Urinary bladder (tissue), 4 donors: ENCODE measurements around the gene OR6C2. TPM values are rescaled to one million over a fixed set of nuclear protein-coding genes. Genes with fewer than 3 reads are reported as not detected.
"Not testable (repeated sequence)": the region's sequence is repeated elsewhere in the genome, so short reads cannot be mapped to it uniquely, and the experiment has no call there.

ENCODE experiments used
- DNase-seq: peaks from one replicate; pipeline ENCODE4 v3.0.0-alpha.2; 2015; ENCODE audit errors: extremely low spot score
- H3K27ac ChIP-seq: one replicate; pipeline ENCODE4 v1.5.1; 2013; ENCODE audit warnings: low read depth, mild to moderate bottlenecking, moderate library complexity
- H3K36me3 ChIP-seq: one replicate; pipeline ENCODE4 v1.6.1; 2013; ENCODE audit warnings: mild to moderate bottlenecking, moderate library complexity; ENCODE audit not compliant: insufficient read depth
- H3K4me1 ChIP-seq: one replicate; pipeline ENCODE4 v1.6.1; 2013; ENCODE audit warnings: mild to moderate bottlenecking, moderate library complexity; ENCODE audit not compliant: insufficient read depth
- H3K4me3 ChIP-seq: one replicate; pipeline ENCODE4 v1.5.1; 2013; ENCODE audit warnings: low read depth, low read length
- WGBS: extraction: QIAGEN DNeasy Blood & Tissue Kit; methylation state at CpG from one replicate; pipeline ENCODE4 v1.1.7; 2013; 5-methylcytosine and 5-hydroxymethylcytosine counted together
- polyA plus RNA-seq: library from polyadenylated mRNA; stranded (reverse); fragments of 200-250 nt; gene quantifications from one replicate; pipeline ENCODE4 v1.2.3, GENCODE V29; 2013
- total RNA-seq: library from RNA; depleted of rRNA; stranded (reverse); fragments of >200 nt; gene quantifications from one replicate; pipeline ENCODE4 v1.2.3, GENCODE V29; 2014
- donor health status: healthy with polysubstance abuse.
- donor health status: healthy.

Gene OR6C2
- total and polyA plus RNA-seq, 2 donors: 0.42 TPM; not detected in 1

GRCh38 chr12:55441233-55441632 lies 2.6 kb upstream of the OR6C2 start:
- not testable (repeated sequence) for H3K36me3 ChIP-seq, H3K4me1 ChIP-seq, H3K4me3 ChIP-seq, H3K27ac ChIP-seq, DNase-seq
- 67% methylated on average over 5 of the region's 5 CpGs for WGBS

GRCh38 chr12:55445357-55445756 lies 1.5 kb downstream of the OR6C2 start:
- Histone ChIP-seq H3K4me3 (no peak overlapping the region), H3K36me3 (no peaks in the 10 kb centered on the region), H3K27ac (no peak overlapping the region), H3K4me1 (no peaks in the 10 kb centered on the region)
- DNase-seq: no peak
- 94% methylated on average over 1 of the region's 1 CpG for WGBS

- Histone ChIP-seq H3K36me3 (no peaks in the 10 kb centered on the region), H3K4me3 (no peak overlapping the region), H3K4me1 (no peaks in the 10 kb centered on the region), H3K27ac (no peak overlapping the region)
- no peak for DNase-seq
- 78% methylated on average over 5 of the region's 5 CpGs for WGBS
Measured at GRCh38 chr12:55446326-55446725, 2.5 kb downstream of the OR6C2 start.

- DNase-seq: no peak
- Histone ChIP-seq H3K4me1 (no peaks in the 10 kb centered on the region), H3K4me3 (no peak overlapping the region), H3K36me3 (no peaks in the 10 kb centered on the region), H3K27ac (no peak overlapping the region)
Measured at GRCh38 chr12:55448825-55449224, 4.9 kb downstream of the OR6C2 start.

- DNase-seq, H3K27ac ChIP-seq, H3K4me1 ChIP-seq, H3K36me3 ChIP-seq, H3K4me3 ChIP-seq: not testable (repeated sequence)
- WGBS: 88% methylated on average over 1 of the region's 1 CpG
Measured at GRCh38 chr12:55464926-55465325, 21.1 kb downstream of the OR6C2 start.

- WGBS: 21% methylated on average over 2 of the region's 2 CpGs
- no peak for DNase-seq
- Histone ChIP-seq H3K4me3 (no peak overlapping the region), H3K27ac (no peak overlapping the region), H3K36me3 (no peaks in the 10 kb centered on the region), H3K4me1 (no peaks in the 10 kb centered on the region)
Measured at GRCh38 chr12:55467836-55468235, 24.0 kb downstream of the OR6C2 start.

GRCh38 chr12:55469291-55469690 lies 25.4 kb downstream of the OR6C2 start:
- Histone ChIP-seq H3K4me3 (no peak overlapping the region), H3K4me1 (no peaks in the 10 kb centered on the region), H3K27ac (no peak overlapping the region), H3K36me3 (no peaks in the 10 kb centered on the region)
- no peak for DNase-seq
- 39% methylated on average over 2 of the region's 2 CpGs for WGBS

- 80% methylated on average over 3 of the region's 3 CpGs for WGBS
- no peak within 1 kb of the TSS for H3K27ac ChIP-seq
- no peak within 1 kb of the TSS for H3K4me3 ChIP-seq
- H3K4me1 ChIP-seq: no peaks in the 10 kb centered on the region
- no peak for DNase-seq
- H3K36me3 ChIP-seq: no peaks in the 10 kb centered on the region
Measured at GRCh38 chr12:55470088-55470829, 26.4 kb downstream of the OR6C2 start, which contains the start of gene OR6C70. Gene OR6C70, minus strand, starts transcription at chr12:55470138. Its CDS starts 0 bp downstream, at chr12:55470138.

GRCh38 chr12:55472264-55472663 lies 28.4 kb downstream of the OR6C2 start:
- no peak for DNase-seq
- Histone ChIP-seq H3K36me3 (no peaks in the 10 kb centered on the region), H3K27ac (no peak overlapping the region), H3K4me3 (no peak overlapping the region), H3K4me1 (no peaks in the 10 kb centered on the region)
- 71% methylated on average over 1 of the region's 1 CpG for WGBS

GRCh38 chr12:55479136-55479535 lies 35.3 kb downstream of the OR6C2 start:
- not testable (repeated sequence) for H3K4me1 ChIP-seq, H3K36me3 ChIP-seq, H3K27ac ChIP-seq, DNase-seq, H3K4me3 ChIP-seq
- WGBS: 91% methylated on average over 29 of the region's 29 CpGs

GRCh38 chr12:55484284-55484683 lies 40.4 kb downstream of the OR6C2 start:
- not testable (repeated sequence) for H3K36me3 ChIP-seq, DNase-seq, H3K27ac ChIP-seq, H3K4me1 ChIP-seq, H3K4me3 ChIP-seq
- 79% methylated on average over 11 of the region's 13 CpGs for WGBS

- no peak within 1 kb of the TSS for H3K4me3 ChIP-seq
- H3K36me3 ChIP-seq: no peaks in the 10 kb centered on the region
- no peak for DNase-seq
- H3K4me1 ChIP-seq: no peaks in the 10 kb centered on the region
- WGBS: 48% methylated on average over 2 of the region's 2 CpGs
- no peak within 1 kb of the TSS for H3K27ac ChIP-seq
Measured at GRCh38 chr12:55492078-55492477, 48.2 kb downstream of the OR6C2 start, which contains the start of gene OR6C68. Gene OR6C68, plus strand, starts transcription at chr12:55492378. Its CDS starts 0 bp downstream, at chr12:55492378.

- no peak overlapping the region for H3K27ac ChIP-seq
- H3K4me3 ChIP-seq: no peak overlapping the region
- no peak for DNase-seq
- WGBS: 62% methylated on average over 5 of the region's 5 CpGs
- H3K36me3 ChIP-seq: no peaks in the 10 kb centered on the region
- no peaks in the 10 kb centered on the region for H3K4me1 ChIP-seq
Measured at GRCh38 chr12:55495490-55495889, 51.6 kb downstream of the OR6C2 start.

- no peak for DNase-seq
- 85% methylated on average over 4 of the region's 4 CpGs for WGBS
- Histone ChIP-seq H3K4me1 (no peaks in the 10 kb centered on the region), H3K27ac (no peak overlapping the region), H3K36me3 (no peaks in the 10 kb centered on the region), H3K4me3 (no peak overlapping the region)
Measured at GRCh38 chr12:55499231-55499630, 55.4 kb downstream of the OR6C2 start.
